ENCODE results near the gene MAGI3. TPM values are rescaled to one million over a fixed set of nuclear protein-coding genes. Genes with fewer than 3 reads are reported as not detected.

Gene MAGI3
- total and polyA plus RNA-seq, 2 of the 13 experiments (the other 11 are each of a cell fraction or from before 2014, with no cell fraction given) = 4.0 to 11.8 TPM

- no peak for TF ChIP-seq PLSCR1 (CRISPR knock-in tag; IDR thresholded peaks at IDR 0.05; ENCODE audit: borderline replicate concordance)
- peak; percentile 67; the same call in 1 of the 2 replicates for TF ChIP-seq THRA (CRISPR knock-in tag; IDR thresholded peaks at IDR 0.05; ENCODE audit: borderline replicate concordance)
- peak; percentile 26; the same call in 1 of the 2 replicates for TF ChIP-seq ETV5 (CRISPR knock-in tag; IDR thresholded peaks at IDR 0.05; ENCODE audit: borderline replicate concordance)
- TF ChIP-seq DR1 (CRISPR knock-in tag; IDR thresholded peaks at IDR 0.05) = no peak
- no peak for TF ChIP-seq HIC2 (CRISPR knock-in tag; IDR thresholded peaks at IDR 0.05; ENCODE audit: low read depth)
- TF ChIP-seq WIZ (CRISPR knock-in tag; IDR thresholded peaks at IDR 0.05) = no peak
- no peak for TF ChIP-seq ZBTB4 (CRISPR knock-in tag; IDR thresholded peaks at IDR 0.05; ENCODE audit: borderline replicate concordance)
- no peak for TF ChIP-seq GPBP1L1 (CRISPR knock-in tag; IDR thresholded peaks at IDR 0.05)
- TF ChIP-seq ETV6 (CRISPR knock-in tag; conservative IDR thresholded peaks at IDR 0.05) = no peak
- TF ChIP-seq E2F2 (CRISPR knock-in tag; IDR thresholded peaks at IDR 0.05; ENCODE audit: borderline replicate concordance) = no peak
- no peak for TF ChIP-seq KLF11 (CRISPR knock-in tag; IDR thresholded peaks at IDR 0.05)
- TF ChIP-seq ZNF121 (CRISPR knock-in tag; IDR thresholded peaks at IDR 0.05) = no peak
- TF ChIP-seq EED (CRISPR knock-in tag; IDR thresholded peaks at IDR 0.05) = no peak
- TF ChIP-seq DBP (CRISPR knock-in tag; IDR thresholded peaks at IDR 0.05; ENCODE audit: not compliant biosample characterization) = no peak
These were observed 118.2 kb downstream of the MAGI3 start (continued) for GRCh38 chr1:113508364-113509164.
